Prostate gland (tissue), 2 donors: ENCODE measurements around the gene DBF4B. TPM values are rescaled to one million over a fixed set of nuclear protein-coding genes. Genes with fewer than 3 reads are reported as not detected.
"Not testable (repeated sequence)": the region's sequence is repeated elsewhere in the genome, so short reads cannot be mapped to it uniquely, and the experiment has no call there.

Experiments
- DNase-seq: peaks from one replicate; pipeline ENCODE4 v3.0.0-alpha.2; 2019; ENCODE audit warnings: low spot score
- H3K27ac ChIP-seq, 2 donors: fragments of 200-600 bp; sonication (generic); 2 replicates each; pipeline ENCODE4 v1.5.1; 2017 to 2019
- H3K27me3 ChIP-seq: fragments of 200-600 bp; sonication (generic); replicated peaks from 2 replicates; pipeline ENCODE4 v1.5.1; 2019; ENCODE audit not compliant: insufficient read depth
- H3K36me3 ChIP-seq, 2 donors: fragments of 200-600 bp; sonication (generic); 1 replicate in 1 of 2; 2 replicates in 1 of 2; pipeline versions ENCODE4 v1.5.1 to v1.8.1; 2017 to 2019
- H3K4me1 ChIP-seq: fragments of 200-600 bp; sonication (generic); replicated peaks from 2 replicates; pipeline ENCODE4 v1.5.1; 2019
- H3K4me3 ChIP-seq, 2 donors: fragments of 200-600 bp; sonication (generic); 2 replicates each; pipeline ENCODE4 v1.5.1; 2017 to 2019
- H3K9me3 ChIP-seq: fragments of 200-600 bp; sonication (generic); 2 replicates; pipeline ENCODE4 v1.5.1; 2017
- POLR2A ChIP-seq: fragments of 450-650 bp; IDR thresholded peaks from one replicate; pipeline ENCODE4 v1.6.1; 2016; ENCODE audit warnings: antibody characterized with exemption, mild to moderate bottlenecking
- POLR2AphosphoS5 ChIP-seq: sonication (generic); formaldehyde crosslinking; IDR thresholded peaks from one replicate; pipeline ENCODE4 v1.6.1; 2017; ENCODE audit warnings: antibody characterized with exemption
- WGBS: methylation state at CpG from one replicate; pipeline ENCODE4 v1.1.5; 2018; 5-methylcytosine and 5-hydroxymethylcytosine counted together
- intact Hi-C: fragments of 100-400 bp; cut with DNase I; formaldehyde crosslinking; loops from one replicate; pipeline ENCODE4 v1.14.2; 2022
- total RNA-seq, 2 donors: library from RNA; depleted of rRNA; stranded (reverse); fragments of >200 nt; gene quantifications; one replicate each; pipeline ENCODE4 v1.1.0, GENCODE V29; 2016
- TF ChIP-seq, protein P1 (sequence below), 4 experiments: fragments of 200-600 bp in 2 of 4; fragments of 450-650 bp in 2 of 4; sonication (generic) in 2 of 4; IDR thresholded peaks; 1 replicate in 3 of 4; 2 replicates in 1 of 4; pipeline ENCODE4 v1.5.1; 2016 to 2019; ENCODE audit warnings: antibody characterized with exemption in 4 of 4, mild to moderate bottlenecking in 2 of 4, moderate library complexity in 2 of 4

Gene DBF4B
- total RNA-seq, 2 donors from 2014 or later: 5.3 to 20.1 TPM

DNA sequence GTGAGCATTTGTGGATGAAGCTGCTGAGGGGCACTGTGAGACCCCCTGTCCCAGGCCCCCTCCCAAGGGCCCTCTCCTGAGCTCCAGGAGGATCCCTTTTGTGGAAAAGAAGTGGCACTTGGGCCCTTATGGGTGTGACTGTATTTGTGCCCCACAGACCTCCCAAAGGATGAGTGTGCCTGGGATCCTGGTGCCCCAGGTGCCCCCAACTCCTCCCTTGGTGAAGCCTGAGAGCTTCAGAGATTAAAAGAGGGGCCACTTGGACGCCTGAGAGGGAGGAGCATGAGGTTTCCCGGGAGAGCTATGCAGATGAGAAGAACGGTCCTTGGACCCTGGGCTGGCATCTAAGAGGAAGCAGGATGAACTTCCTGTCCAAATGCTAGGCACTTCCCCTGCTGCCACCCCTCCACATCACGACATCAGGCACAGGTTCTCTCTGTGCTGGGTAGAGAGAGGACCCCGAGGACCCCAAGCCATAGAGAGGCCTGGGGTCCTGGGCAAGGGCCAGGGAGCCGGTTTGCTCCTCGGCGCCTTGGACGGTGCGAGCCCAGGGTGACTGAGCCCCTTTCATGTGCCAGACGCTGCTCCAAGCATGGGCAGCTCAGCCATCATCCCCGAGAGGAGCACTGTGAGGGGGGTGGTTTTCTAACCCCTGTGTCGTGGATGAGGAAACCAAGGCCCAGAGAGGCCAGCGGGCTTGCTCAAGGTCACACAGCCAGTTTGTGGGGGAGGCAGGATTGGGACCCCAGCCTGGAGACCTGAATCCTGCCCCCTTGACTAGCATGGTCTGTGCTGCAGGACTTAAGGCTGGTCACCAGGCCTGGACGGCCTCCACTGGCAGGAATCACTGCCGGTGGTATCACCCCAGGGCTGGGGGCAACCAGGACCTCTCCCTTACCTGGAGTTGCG, 44.7 kb downstream of the DBF4B start:
- no peaks in the 10 kb centered on the region for H3K9me3 ChIP-seq
- 83% methylated on average over 17 of the region's 17 CpGs for WGBS
- intact Hi-C loops: no loop called here
- DNase-seq: no peak
- H3K27ac ChIP-seq: no peak overlapping the region
- TF ChIP-seq POLR2AphosphoS5: no peak
- H3K4me1 ChIP-seq: no peaks in the 10 kb centered on the region
- H3K36me3 ChIP-seq: no peaks in the 10 kb centered on the region
- H3K4me3 ChIP-seq: no peak overlapping the region
- H3K27me3 ChIP-seq: no peaks in the 10 kb centered on the region

DNA sequence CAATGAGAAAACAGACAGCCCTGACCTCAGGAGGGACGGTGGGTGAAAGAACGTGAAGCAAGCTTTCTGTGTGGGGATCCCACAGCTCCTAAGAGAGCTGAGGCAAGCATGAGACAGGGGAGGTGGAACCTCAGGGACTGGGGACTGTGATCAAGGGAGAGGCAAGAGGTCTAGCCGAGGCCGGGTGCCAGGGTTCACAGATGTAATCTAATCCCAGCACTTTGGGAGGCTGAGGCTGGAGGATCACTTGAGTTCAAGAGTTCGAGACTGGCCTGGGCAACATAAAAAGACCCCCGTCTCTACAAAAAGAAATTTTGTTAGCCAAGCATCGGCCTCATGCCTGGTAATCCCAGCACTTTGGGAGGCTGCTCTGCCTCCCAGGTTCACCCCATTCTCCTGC, 45.8 kb downstream of the DBF4B start:
- no peak overlapping the region for H3K27ac ChIP-seq
- no peaks in the 10 kb centered on the region for H3K36me3 ChIP-seq
- no peaks in the 10 kb centered on the region for H3K9me3 ChIP-seq
- no peaks in the 10 kb centered on the region for H3K27me3 ChIP-seq
- TF ChIP-seq POLR2AphosphoS5: no peak
- TF ChIP-seq POLR2A: no peak
- TF ChIP-seq, protein P1, sequence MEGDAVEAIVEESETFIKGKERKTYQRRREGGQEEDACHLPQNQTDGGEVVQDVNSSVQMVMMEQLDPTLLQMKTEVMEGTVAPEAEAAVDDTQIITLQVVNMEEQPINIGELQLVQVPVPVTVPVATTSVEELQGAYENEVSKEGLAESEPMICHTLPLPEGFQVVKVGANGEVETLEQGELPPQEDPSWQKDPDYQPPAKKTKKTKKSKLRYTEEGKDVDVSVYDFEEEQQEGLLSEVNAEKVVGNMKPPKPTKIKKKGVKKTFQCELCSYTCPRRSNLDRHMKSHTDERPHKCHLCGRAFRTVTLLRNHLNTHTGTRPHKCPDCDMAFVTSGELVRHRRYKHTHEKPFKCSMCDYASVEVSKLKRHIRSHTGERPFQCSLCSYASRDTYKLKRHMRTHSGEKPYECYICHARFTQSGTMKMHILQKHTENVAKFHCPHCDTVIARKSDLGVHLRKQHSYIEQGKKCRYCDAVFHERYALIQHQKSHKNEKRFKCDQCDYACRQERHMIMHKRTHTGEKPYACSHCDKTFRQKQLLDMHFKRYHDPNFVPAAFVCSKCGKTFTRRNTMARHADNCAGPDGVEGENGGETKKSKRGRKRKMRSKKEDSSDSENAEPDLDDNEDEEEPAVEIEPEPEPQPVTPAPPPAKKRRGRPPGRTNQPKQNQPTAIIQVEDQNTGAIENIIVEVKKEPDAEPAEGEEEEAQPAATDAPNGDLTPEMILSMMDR (IDR thresholded peaks at IDR 0.05): no peak
- peaks cover 2% of the 10 kb centered on the region for H3K4me1 ChIP-seq
- intact Hi-C loops: no loop called here
- 62% methylated on average over 7 of the region's 7 CpGs for WGBS
- H3K4me3 ChIP-seq: no peak overlapping the region
- DNase-seq: no peak

DNA sequence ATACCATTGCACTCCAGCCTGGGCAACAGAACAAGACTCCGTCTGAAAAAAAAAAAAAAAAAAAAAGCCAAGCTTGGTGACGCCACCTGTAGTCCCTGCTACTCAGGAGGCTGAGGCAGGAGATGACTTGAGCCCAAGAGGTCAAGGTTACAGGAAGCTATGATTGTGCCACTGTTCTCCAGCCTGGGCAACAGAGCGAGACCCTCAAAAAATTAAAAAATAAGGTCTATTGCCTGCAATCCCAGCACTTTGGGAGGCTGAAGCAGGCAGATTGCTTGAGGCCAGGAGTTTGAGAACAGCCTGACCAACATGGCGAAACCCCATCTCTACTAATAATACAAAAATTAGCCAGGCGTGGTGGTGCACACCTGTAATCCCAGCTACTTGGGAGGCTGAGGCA, 46.7 kb downstream of the DBF4B start:
- H3K4me3 ChIP-seq, H3K4me1 ChIP-seq, H3K36me3 ChIP-seq, H3K27ac ChIP-seq, H3K27me3 ChIP-seq, DNase-seq, intact Hi-C loops, H3K9me3 ChIP-seq: not testable (repeated sequence)
- WGBS: 92% methylated on average over 5 of the region's 5 CpGs

DNA sequence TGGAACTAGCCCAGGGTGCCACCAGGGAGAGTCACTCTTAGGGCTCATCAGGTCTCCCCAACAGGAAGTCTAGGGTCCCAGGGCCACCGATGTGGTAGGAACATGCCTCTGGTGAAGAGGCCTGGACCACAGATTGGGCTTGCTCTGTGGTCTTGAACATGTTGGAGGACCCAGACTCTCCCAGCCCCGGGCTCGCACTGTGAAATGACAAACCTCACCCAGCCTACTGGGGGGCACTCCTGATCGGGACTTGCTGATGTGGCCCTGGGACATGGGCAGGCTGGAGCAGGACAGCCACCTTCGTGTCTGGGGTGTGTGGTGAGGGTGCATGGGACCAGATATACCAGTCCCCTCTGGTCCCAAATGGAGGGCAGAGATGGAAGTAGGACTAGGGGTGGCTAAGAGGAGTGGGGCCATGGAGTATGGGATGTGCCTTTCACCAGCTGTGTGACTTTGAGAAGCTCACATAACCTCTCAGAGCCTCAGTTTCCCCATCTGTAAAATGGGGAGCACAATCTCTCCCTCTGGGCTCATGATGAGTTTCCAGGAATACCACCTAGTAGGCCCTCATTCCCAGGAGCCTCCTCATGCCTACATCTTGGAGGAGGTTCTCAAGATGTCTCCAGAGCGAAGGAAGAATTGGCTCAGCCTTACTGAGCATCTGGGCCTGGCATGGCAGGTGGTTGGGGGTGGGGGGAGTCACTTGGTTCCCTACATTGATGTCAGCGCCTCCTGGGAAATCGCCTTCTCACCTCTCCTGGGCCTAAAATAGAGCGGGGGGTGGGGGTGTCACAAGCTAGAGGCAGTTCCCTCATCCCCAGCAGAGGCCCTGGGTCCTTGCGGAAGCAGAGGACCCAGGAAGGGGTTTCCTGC, 48.8 kb downstream of the DBF4B start:
- intact Hi-C loops: no loop called here
- peaks cover 2% of the 10 kb centered on the region for H3K27me3 ChIP-seq
- TF ChIP-seq, protein P1 (IDR thresholded peaks at IDR 0.05): no peak
- no peak for TF ChIP-seq POLR2AphosphoS5
- no peak for TF ChIP-seq POLR2A
- H3K9me3 ChIP-seq: no peaks in the 10 kb centered on the region
- no peak for DNase-seq
- H3K4me3 ChIP-seq: no peak overlapping the region
- peaks cover 4% of the 10 kb centered on the region for H3K4me1 ChIP-seq
- WGBS: 85% methylated on average over 10 of the region's 10 CpGs
- H3K36me3 ChIP-seq: no peaks in the 10 kb centered on the region
- H3K27ac ChIP-seq: no peak overlapping the region

DNA sequence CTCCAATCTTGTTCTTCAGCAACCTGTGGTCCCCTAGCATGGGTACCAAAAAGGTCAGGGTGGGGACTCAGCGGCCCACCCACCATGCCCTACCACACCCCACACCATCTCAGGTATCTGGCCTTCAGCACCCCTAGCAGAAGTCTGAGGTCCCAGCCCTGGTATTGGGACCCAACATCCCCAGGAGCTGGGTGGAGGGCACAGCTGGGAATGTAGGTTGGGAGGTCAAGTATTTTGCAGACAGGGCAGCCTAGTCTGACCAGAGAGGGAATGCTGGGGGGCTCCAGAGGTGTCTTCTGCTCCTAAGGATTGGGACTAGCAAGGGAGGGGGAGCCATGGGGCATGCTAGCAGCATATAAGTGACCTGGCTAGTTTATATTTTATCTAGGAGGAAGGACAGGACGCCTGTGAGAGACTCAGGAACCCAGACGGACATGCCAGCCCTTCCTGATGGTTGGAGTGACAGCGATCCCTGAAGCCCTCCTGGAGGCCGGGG, 49.5 kb downstream of the DBF4B start:
- no peaks in the 10 kb centered on the region for H3K36me3 ChIP-seq
- 48% methylated on average over 5 of the region's 5 CpGs for WGBS
- peaks cover 4% of the 10 kb centered on the region for H3K4me1 ChIP-seq
- peaks cover 2% of the 10 kb centered on the region for H3K27me3 ChIP-seq
- no peak overlapping the region for H3K4me3 ChIP-seq
- H3K27ac ChIP-seq: no peak overlapping the region
- TF ChIP-seq POLR2AphosphoS5: no peak
- TF ChIP-seq POLR2A: no peak
- TF ChIP-seq, protein P1 (IDR thresholded peaks at IDR 0.05): no peak
- no peaks in the 10 kb centered on the region for H3K9me3 ChIP-seq
- no peak for DNase-seq
- intact Hi-C loops: no loop called here
